Measurements from ENCODE around the gene GPR84. TPM values are rescaled to one million over a fixed set of nuclear protein-coding genes. Genes with fewer than 3 reads are reported as not detected.

GPR84 gene
- total RNA-seq, 3 donors from 2014 or later, result 0.60 to 1.7 TPM; not detected in 1

- intact Hi-C loops (cut with DNase I, micrococcal nuclease), result loop anchor here (5.0 to 10.0 kb wide), 2 partner anchors 71 to 139 kb away; no protein-coding TSS in a partner anchor
- ATAC-seq, result no peak
- H3K36me3 ChIP-seq (ENCODE audit: low read depth), result no peaks in the 10 kb centered on the region
- no peaks in the 10 kb centered on the region for H3K9me3 ChIP-seq
- DNase-seq, result no peak
- no peak for TF ChIP-seq CTCF (IDR thresholded peaks at IDR 0.05)
- no peak overlapping the region for H3K4me3 ChIP-seq
- no peaks in the 10 kb centered on the region for H3K4me1 ChIP-seq (ENCODE audit: low read depth)
Observed at GRCh38 chr12:54363618-54364017, 668 bp downstream of the GPR84 start.

DNA sequence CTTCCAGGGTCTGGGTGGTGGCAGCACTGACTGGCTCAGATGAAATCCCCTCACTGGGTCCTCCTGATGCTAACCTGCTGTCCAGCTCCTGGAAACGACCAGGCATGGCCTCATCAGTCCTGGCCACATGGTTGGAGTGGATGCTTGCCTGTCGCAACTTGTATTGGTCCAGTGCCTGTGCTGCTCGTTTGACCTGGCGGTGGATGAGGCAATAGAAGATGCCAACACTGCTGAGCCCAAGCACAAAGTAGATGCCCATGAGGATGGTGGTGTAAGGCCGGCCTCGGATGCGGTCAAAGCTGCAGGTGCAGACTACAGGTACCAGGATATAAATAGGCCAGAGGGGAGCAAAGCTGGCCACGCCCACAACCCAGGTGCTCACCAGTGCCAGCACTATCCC, 1.2 kb downstream of the GPR84 start:
- no peak for ATAC-seq

DNA sequence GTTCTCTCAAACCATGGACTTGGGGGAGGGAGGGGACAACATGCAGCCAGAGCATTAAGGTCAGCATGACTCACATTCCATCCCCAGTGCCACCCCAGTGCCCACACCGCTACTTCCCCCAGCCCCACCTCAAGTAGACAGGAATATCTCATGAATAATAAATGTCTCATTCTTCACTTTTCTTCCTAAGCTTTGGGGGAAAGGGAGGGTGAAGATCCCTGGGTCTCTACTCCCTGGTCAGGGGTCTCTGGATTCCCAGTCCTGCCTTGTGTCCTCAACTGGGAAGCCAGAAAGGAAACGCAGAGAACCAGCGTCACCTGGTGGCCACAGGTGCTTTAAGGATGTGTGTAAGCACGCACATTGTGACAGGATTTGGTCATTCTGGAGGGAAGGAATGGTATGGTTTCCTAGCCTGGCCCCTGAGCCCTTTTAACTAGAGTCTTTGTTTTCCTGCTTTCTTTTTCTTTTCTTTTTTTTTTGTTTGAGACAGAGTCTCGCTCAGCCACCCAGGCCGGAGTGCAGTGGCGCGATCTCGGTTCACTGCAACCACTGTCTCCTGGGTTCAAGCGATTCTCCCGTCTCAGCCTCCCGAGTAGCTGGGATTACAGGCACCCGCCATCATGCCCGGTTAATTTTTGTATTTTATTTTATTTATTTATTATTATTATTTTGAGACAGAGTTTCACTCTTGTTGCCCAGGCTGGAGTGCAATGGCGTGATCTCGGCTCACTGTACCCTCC, 3.4 kb downstream of the GPR84 start:
- peak in 2 of 3 donors; percentile 86 to 94 for DNase-seq

More for the DNA sequence above, 1.2 kb downstream of the GPR84 start:
- Histone ChIP-seq H3K9me3 (no peaks in the 10 kb centered on the region), H3K4me1 (ENCODE audit: low read depth) (no peaks in the 10 kb centered on the region), H3K36me3 (ENCODE audit: low read depth) (no peaks in the 10 kb centered on the region), H3K4me3 (no peak overlapping the region)
- no peak for TF ChIP-seq CTCF (IDR thresholded peaks at IDR 0.05)
- DNase-seq, result no peak
- intact Hi-C loops (cut with DNase I, micrococcal nuclease), result loop anchor here (5.0 to 10.0 kb wide), 2 partner anchors 71 to 138 kb away; no protein-coding TSS in a partner anchor

DNA sequence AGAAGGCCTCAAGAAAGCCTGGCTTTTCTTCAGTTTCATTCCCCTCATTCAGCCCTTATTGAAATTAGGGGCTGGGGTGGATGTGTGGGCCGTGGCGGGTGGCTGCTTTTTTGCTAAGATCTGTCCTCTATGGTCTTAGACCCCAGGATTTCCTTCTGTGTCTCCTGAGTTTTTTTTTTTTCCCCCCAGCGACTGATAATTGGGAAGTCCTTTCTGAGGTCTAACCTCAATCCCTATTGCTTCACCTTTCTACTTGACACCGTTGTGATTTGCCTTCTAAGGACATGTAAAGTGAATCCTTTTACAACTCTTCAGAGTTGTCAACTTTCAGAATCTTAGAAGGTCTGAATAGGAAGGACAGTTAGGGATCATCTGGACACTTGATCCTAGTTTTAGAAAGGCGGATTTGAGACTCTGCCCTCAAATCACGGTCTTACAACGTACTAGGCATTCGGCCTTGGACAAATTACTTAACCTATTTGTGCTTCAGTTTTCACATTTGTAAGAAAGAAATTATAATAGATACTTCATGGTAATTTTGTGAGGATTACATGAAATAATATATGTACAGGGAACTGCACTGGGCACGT, 4.4 kb downstream of the GPR84 start:
- H3K36me3 ChIP-seq (ENCODE audit: low read depth), result no peaks in the 10 kb centered on the region
- DNase-seq (no peak), ATAC-seq (no peak)
- H3K9me3 ChIP-seq, result no peaks in the 10 kb centered on the region
- no peak for TF ChIP-seq CTCF (IDR thresholded peaks at IDR 0.05)
- intact Hi-C loops (cut with DNase I, micrococcal nuclease), result loop anchor here (5.0 to 10.0 kb wide), 2 partner anchors 68 to 135 kb away; no protein-coding TSS in a partner anchor
- H3K4me3 ChIP-seq, result no peak overlapping the region
- H3K4me1 ChIP-seq (ENCODE audit: low read depth), result no peaks in the 10 kb centered on the region

More for the DNA sequence above, 3.4 kb downstream of the GPR84 start:
- peak; percentile 30 for ATAC-seq
- Histone ChIP-seq H3K36me3 (ENCODE audit: low read depth) (no peaks in the 10 kb centered on the region), H3K4me1 (ENCODE audit: low read depth) (no peaks in the 10 kb centered on the region), H3K4me3 (no peak overlapping the region), H3K9me3 (no peaks in the 10 kb centered on the region)
- peak; percentile 54 for TF ChIP-seq CTCF (IDR thresholded peaks at IDR 0.05)
- intact Hi-C loops (cut with DNase I, micrococcal nuclease), result loop anchor here (5.0 to 10.0 kb wide), 2 partner anchors 69 to 136 kb away; no protein-coding TSS in a partner anchor

GRCh38 chr12:54358945-54359761, 5.1 kb downstream of the GPR84 start:
- intact Hi-C loops (cut with DNase I, micrococcal nuclease), result no loop called here
- Histone ChIP-seq H3K4me1 (ENCODE audit: low read depth) (no peaks in the 10 kb centered on the region), H3K9me3 (no peaks in the 10 kb centered on the region), H3K36me3 (ENCODE audit: low read depth) (no peaks in the 10 kb centered on the region), H3K4me3 (peak overlapping the region; percentile 32)
- DNase-seq (peak; percentile 94 to 98 (median 96)), ATAC-seq (peak; percentile 96)
- TF ChIP-seq CTCF (IDR thresholded peaks at IDR 0.05), result no peak

Measured in mucosa of descending colon (tissue), 3 donors.